ENCODE measurements around the gene BMERB1. TPM values are rescaled to one million over a fixed set of nuclear protein-coding genes. Genes with fewer than 3 reads are reported as not detected.

BMERB1 gene
- total and polyA plus RNA-seq, 9 of the 15 experiments (the other 6 are each of a cell fraction or from before 2014, with no cell fraction given): 0.29 to 2.9 (median 0.94) TPM

DNA sequence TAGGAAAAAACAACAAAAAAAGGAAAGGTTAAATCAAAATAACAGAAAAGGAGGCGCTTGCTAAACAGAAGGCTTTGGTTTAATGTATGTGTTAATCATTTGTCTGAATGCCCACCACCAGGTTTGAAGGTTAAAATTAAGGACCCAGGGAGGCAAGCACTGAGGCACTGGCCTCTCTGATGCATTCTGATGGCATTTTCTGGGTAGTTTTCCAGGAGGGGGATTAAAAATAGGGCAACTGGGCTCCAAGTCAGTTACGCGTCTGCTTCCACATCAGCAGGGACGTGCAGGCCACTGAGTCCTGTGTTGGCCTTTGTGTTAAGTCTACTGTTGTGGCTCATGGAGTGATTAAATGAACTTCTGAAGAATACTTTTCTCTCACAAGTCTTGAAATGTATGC lies 181.6 kb downstream of the BMERB1 start:
- H3K4me1 ChIP-seq (replicated peaks in 1 of 2; ENCODE audit: control insufficient read depth in 2 of 2, insufficient read depth in 2 of 2, low read length in 2 of 2): no peaks in the 10 kb centered on the region
- no peak overlapping the region for H2AFZ ChIP-seq (ENCODE audit: low read depth, low read length)
- ATAC-seq: no peak
- intact Hi-C loops (cut with micrococcal nuclease): no loop called here
- no peak for DNase-seq (ENCODE audit: extremely low read depth in 1 of 4, low spot score in 3 of 4)
- BruUV-seq (replicated peaks): no TSS peak
- no peak for FAIRE-seq
- POLR2A ChIA-PET: interaction anchor here (1.6 kb wide), 1 partner anchor 19 kb away, joined by 4 read pairs; no protein-coding TSS in a partner anchor
- TF ChIP-seq FOXJ3 (CRISPR knock-in tag; IDR thresholded peaks at IDR 0.05) (no peak), FIP1L1 (IDR thresholded peaks at IDR 0.05; ENCODE audit: low read depth, low read length, poor library complexity, severe bottlenecking) (no peak), AFF4 (CRISPR knock-in tag; IDR thresholded peaks at IDR 0.05) (no peak), CEBPB (tag; IDR thresholded peaks at IDR 0.05) (no peak), ZNF79 (CRISPR knock-in tag; IDR thresholded peaks at IDR 0.05; ENCODE audit: low read depth) (no peak), ZBTB34 (CRISPR knock-in tag; IDR thresholded peaks at IDR 0.05) (no peak), YY1 (IDR thresholded peaks at IDR 0.05; ENCODE audit: borderline replicate concordance in 1 of 3, control insufficient read depth in 1 of 3, extremely low read depth in 1 of 3, insufficient read depth in 3 of 3, insufficient read length in 1 of 3, insufficient replicate concordance in 2 of 3, low read depth in 1 of 3, low read length in 2 of 3) (no peak), TAF9B (IDR thresholded peaks at IDR 0.05; ENCODE audit: partially characterized antibody) (no peak), HNRNPUL1 (IDR thresholded peaks at IDR 0.05; ENCODE audit: low read length) (no peak)
- TF ChIP-seq, protein P1, sequence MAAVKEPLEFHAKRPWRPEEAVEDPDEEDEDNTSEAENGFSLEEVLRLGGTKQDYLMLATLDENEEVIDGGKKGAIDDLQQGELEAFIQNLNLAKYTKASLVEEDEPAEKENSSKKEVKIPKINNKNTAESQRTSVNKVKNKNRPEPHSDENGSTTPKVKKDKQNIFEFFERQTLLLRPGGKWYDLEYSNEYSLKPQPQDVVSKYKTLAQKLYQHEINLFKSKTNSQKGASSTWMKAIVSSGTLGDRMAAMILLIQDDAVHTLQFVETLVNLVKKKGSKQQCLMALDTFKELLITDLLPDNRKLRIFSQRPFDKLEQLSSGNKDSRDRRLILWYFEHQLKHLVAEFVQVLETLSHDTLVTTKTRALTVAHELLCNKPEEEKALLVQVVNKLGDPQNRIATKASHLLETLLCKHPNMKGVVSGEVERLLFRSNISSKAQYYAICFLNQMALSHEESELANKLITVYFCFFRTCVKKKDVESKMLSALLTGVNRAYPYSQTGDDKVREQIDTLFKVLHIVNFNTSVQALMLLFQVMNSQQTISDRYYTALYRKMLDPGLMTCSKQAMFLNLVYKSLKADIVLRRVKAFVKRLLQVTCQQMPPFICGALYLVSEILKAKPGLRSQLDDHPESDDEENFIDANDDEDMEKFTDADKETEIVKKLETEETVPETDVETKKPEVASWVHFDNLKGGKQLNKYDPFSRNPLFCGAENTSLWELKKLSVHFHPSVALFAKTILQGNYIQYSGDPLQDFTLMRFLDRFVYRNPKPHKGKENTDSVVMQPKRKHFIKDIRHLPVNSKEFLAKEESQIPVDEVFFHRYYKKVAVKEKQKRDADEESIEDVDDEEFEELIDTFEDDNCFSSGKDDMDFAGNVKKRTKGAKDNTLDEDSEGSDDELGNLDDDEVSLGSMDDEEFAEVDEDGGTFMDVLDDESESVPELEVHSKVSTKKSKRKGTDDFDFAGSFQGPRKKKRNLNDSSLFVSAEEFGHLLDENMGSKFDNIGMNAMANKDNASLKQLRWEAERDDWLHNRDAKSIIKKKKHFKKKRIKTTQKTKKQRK (IDR thresholded peaks at IDR 0.05; ENCODE audit: borderline replicate concordance, low read depth, low read length): no peak
- WGBS (ENCODE audit: insufficient coverage, low coverage, missing lambda C conversion rate): 97% methylated on average over 4 of the region's 4 CpGs
- H4K20me1 ChIP-seq (replicated peaks; ENCODE audit: control insufficient read depth, insufficient read depth, low read length): no peaks in the 10 kb centered on the region
- H3K27ac ChIP-seq (ENCODE audit: extremely low read depth, low read depth, low read length): no peak overlapping the region
- no peaks in the 10 kb centered on the region for H3K9me3 ChIP-seq (replicated peaks; ENCODE audit: control insufficient read depth, insufficient read depth, low read depth, low read length)
- H3K27me3 ChIP-seq (ENCODE audit: control insufficient read depth in 2 of 2, insufficient read depth in 2 of 2, low read length in 2 of 2): no peaks in the 10 kb centered on the region
- no peak overlapping the region for H3K4me3 ChIP-seq
- H3K79me2 ChIP-seq (ENCODE audit: control insufficient read depth, insufficient read depth, low read length): no peaks in the 10 kb centered on the region
- no peaks in the 10 kb centered on the region for H3K9me1 ChIP-seq (ENCODE audit: control insufficient read depth, insufficient read depth, low read length)
- H3K36me3 ChIP-seq (ENCODE audit: control insufficient read depth, insufficient read depth, low read length): peaks cover 75% of the 10 kb centered on the region
- in situ Hi-C loops (cut with MboI): no loop called here
- CTCF ChIA-PET (ENCODE audit: low intra/inter-chr PET ratio): no interaction called here
- no peak overlapping the region for H3K9ac ChIP-seq (ENCODE audit: insufficient read depth in 1 of 2, low read depth in 2 of 2, low read length in 2 of 2)
- H3K4me2 ChIP-seq (ENCODE audit: insufficient read depth, low read length): no peak overlapping the region

Data from K562 (cell line).